Forelimb muscle (tissue), 1 donor: ENCODE data around the gene MRPL28. TPM values are rescaled to one million over a fixed set of nuclear protein-coding genes. Genes with fewer than 3 reads are reported as not detected.
"Not testable (repeated sequence)": the region's sequence is repeated elsewhere in the genome, so short reads cannot be mapped to it uniquely, and the experiment has no call there.

Source experiments
- DNase-seq: peaks from one replicate; pipeline ENCODE4 v3.0.0-alpha.2; 2013; ENCODE audit warnings: low read depth
- polyA plus RNA-seq: library from polyadenylated mRNA; unstranded; fragments of 120-200 nt; gene quantifications from one replicate; pipeline ENCODE4 v1.2.1, GENCODE V29; 2013; ENCODE audit not compliant: insufficient read length

Gene MRPL28
- polyA plus RNA-seq, 1 donor: 44.6 TPM

GRCh38 chr16:373848-374615 is 3.7 kb upstream of the MRPL28 start:
- DNase-seq: no peak

- no peak for DNase-seq
These were observed 2.8 kb upstream of the MRPL28 start for GRCh38 chr16:373020-373598.

DNA sequence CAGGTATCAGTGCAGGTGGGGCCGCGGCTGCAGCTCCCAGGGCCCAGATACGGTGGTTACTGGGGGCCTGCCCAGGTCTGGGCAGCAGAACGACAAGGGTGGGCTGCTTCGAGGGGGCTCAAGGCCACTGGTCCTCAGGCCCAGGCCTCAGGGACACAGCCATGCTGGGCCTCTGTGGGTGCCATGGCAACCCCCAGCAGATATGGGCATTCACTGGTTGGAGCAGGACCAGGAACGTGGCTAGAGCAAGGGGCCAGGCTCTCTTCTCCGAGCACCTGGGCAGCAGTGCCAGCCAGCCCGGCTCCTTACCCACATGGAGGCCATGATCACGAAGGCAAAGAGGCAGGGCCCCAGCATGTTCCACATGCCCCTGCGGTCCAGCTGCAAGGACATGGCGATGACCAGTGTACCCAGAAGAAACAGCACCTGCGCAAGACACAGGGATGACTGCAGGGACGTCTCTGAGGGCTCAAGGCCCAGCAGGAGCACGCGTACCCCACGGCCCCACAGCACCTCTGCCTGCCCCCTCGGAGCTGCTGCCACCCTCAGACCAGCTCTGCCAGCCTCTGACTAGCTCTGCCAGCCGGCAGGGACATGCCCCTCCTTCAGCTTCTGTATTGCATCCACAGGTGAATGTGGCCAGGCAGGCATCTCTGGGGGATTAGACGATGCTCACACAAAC is 2.1 kb upstream of the MRPL28 start:
- no peak for DNase-seq

- DNase-seq: no peak
These were observed 1.4 kb upstream of the MRPL28 start for GRCh38 chr16:371515-372301.

GRCh38 chr16:370979-371514 is 709 bp upstream of the MRPL28 start:
- DNase-seq: no peak

GRCh38 chr16:369866-370436 is 387 bp downstream of the MRPL28 start:
- no peak for DNase-seq

GRCh38 chr16:369275-369865 is 968 bp downstream of the MRPL28 start:
- DNase-seq: no peak

DNA sequence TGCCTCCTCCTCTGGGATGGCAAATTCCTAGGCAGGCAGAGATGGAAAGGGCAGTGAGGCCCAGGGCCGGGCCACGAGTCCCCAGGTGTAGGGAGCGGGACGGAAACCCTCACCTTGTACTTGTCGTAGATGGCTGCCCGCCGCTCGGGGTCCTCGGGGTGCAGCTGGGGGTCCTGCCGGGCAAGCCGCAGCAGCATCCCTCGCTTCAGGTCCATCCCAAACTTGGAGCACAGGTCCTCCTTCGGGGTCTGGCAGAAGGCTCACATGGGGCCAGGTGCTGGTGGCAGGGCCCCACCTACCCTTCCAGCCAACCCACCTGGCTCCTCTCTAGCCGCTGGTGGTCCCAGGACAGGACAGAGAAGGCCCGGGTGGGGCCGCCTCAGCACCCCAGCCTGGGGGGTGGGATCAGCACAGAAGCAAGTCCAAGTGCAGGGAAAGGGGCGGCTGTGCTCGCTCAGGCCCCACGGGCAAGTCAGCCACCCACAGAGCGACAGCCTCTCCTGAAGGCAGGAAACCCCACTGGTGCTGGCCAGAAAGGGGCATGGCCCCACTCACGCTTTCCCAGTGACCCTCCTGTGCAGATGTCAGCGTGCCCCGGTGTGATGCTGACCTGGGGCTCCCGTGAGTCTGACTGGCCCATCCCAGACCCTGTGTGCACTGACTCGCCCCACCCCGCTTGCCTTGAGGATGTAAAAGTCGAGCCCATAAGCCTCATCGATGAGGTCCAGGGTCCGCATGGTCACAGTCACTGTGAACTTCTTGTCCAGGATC is 1.8 kb downstream of the MRPL28 start:
- DNase-seq: no peak

DNA sequence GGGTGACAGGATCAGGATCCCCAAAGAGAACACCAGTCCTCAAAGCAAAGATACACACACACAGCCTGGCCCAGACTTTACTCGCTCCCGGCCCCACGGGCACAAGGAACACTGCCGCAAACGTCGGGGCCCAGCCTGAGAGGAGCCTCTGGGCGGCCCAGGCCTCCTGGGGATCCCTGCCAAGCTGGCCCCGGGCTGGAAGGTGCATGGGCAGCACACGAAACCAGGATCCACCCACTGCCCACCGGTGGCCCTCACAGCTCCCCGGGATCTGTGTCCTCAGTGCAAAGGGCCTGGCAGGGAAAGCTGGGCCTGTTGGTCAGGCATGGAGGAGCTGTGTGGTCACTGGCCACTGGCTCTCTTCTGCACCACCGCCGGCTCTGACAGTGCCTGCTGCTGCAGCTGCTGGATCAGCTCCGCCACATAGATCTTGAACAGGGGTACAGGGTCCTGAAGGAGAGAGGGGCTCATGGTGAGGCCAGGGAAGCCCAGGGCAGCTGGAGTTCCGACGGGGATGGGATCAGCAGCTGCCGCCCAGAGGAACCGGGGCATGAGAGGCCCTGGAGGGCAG is 2.9 kb downstream of the MRPL28 start:
- DNase-seq: no peak

- no peak for DNase-seq
These were observed 3.9 kb downstream of the MRPL28 start for GRCh38 chr16:366476-366875.

GRCh38 chr16:364595-365491 is 5.5 kb downstream of the MRPL28 start:
- DNase-seq: no peak

- DNase-seq: no peak
These were observed 6.4 kb downstream of the MRPL28 start for GRCh38 chr16:363766-364490.

GRCh38 chr16:363110-363765 is 7.1 kb downstream of the MRPL28 start:
- no peak for DNase-seq

GRCh38 chr16:362702-362999 is 7.7 kb downstream of the MRPL28 start:
- DNase-seq: not testable (repeated sequence)

DNA sequence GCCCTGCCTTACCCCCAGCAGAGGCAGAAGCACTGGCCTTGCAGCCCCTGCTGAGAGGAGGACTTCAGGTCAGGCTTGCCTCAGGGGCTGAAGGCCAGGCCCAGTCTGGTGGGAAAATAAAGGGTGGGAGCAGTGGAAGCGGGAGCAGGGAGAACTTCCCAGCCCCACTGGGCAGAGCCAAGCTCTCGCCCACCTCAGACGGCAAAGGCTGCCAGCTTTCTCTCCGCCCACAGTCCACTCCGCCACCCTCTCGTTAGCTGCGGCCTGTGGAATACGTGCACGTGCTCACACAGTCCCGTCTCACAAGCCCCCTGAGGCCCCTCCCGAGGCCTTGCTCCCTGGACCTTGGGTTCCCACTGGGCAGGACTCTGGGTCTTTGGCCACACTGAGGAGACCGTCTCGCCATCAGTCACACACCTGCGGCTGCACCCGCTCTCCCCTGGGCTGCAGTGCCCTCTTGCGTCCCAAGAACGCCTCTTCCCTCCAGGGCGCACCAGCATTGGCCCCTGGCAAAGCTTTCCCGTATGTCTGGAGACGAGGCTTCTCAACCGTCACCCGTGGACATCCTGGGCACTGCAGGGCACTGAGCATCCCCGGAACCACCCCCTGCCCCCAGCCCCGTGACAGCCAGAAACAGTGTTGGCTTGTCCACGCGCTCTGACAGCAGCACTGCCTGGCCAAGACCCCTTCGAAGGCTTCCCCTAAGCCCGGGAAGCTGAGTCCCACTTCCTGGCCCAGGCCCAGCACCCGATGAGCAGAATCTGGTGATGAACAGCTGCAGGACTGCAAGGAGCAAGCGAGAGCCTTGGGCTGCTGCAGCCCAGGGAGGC is 8.3 kb downstream of the MRPL28 start:
- no peak for DNase-seq

DNA sequence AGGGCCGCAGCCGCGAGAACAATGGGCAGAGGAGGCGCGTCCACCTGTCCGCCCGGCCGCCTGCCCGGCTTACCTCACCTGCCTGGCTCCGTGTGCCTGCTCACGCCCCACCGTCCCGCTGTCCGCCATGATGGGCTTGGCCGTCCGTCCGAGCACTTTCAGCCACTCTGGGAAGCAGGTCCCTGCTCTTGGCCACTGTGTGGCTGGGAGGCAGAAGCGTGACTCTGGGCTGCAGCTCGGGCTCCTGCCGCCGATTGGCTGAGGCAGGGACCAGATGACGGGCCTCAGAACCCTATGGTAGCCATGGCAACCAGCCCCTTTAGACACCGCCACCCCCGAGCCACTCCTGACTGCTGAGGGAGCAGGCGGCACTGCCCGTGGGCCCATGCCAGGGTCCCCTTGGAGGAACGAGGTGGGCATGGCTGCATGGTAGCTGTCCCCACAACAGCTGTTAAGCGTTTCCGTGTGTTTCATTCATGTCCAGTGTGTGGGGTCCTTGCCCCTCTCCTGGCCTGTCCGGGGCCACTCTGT is 8.9 kb downstream of the MRPL28 start:
- DNase-seq: no peak
